HG03342 (cell line): Measurements from ENCODE around the gene ARHGEF2.

ENCODE experiments used
- ATAC-seq: cut with Tn5 transposase; IDR thresholded peaks from one replicate; pipeline ENCODE4 v1.9.1; 2021; ENCODE audit warnings: mild to moderate bottlenecking, moderate library complexity; ENCODE audit not compliant: unreplicated experiment

The ARHGEF2 gene

GRCh38 chr1:155973723-155974122 is 4.6 kb downstream of the ARHGEF2 start:
- ATAC-seq: no peak

- ATAC-seq: no peak
Observed at GRCh38 chr1:155971910-155972809, 6.2 kb downstream of the ARHGEF2 start.

GRCh38 chr1:155970531-155971167 is 7.7 kb downstream of the ARHGEF2 start:
- ATAC-seq: peak; percentile 72

- ATAC-seq: no peak
Observed at GRCh38 chr1:155969377-155969791, 9.0 kb downstream of the ARHGEF2 start.

GRCh38 chr1:155968670-155969069 is 9.7 kb downstream of the ARHGEF2 start:
- ATAC-seq: no peak

GRCh38 chr1:155968051-155968400 is 10.3 kb downstream of the ARHGEF2 start:
- ATAC-seq: no peak

GRCh38 chr1:155967341-155968050 is 10.9 kb downstream of the ARHGEF2 start:
- ATAC-seq: no peak

- ATAC-seq: no peak
Observed at GRCh38 chr1:155966750-155967149, 11.6 kb downstream of the ARHGEF2 start.

GRCh38 chr1:155966135-155966534 is 12.2 kb downstream of the ARHGEF2 start:
- ATAC-seq: no peak

GRCh38 chr1:155964193-155964592 is 14.2 kb downstream of the ARHGEF2 start:
- ATAC-seq: no peak

GRCh38 chr1:155962599-155963211 is 15.6 kb downstream of the ARHGEF2 start:
- ATAC-seq: no peak

- no peak for ATAC-seq
Observed at GRCh38 chr1:155961937-155962336, 16.4 kb downstream of the ARHGEF2 start.

- no peak for ATAC-seq
Observed at GRCh38 chr1:155960081-155960745, 18.1 kb downstream of the ARHGEF2 start.

GRCh38 chr1:155957411-155957915 is 20.9 kb downstream of the ARHGEF2 start:
- no peak for ATAC-seq

GRCh38 chr1:155954645-155955044 is 23.7 kb downstream of the ARHGEF2 start:
- ATAC-seq: no peak

- ATAC-seq: no peak
Observed at GRCh38 chr1:155952505-155952890, 25.8 kb downstream of the ARHGEF2 start.

GRCh38 chr1:155951753-155952504 is 26.4 kb downstream of the ARHGEF2 start:
- ATAC-seq: no peak

GRCh38 chr1:155950829-155951228 is 27.5 kb downstream of the ARHGEF2 start:
- ATAC-seq: no peak

- ATAC-seq: no peak
Observed at GRCh38 chr1:155947741-155948140, 30.6 kb downstream of the ARHGEF2 start.

- ATAC-seq: no peak
Observed at GRCh38 chr1:155947292-155947691, 31.1 kb downstream of the ARHGEF2 start.
